HepG2 (cell line): ENCODE results near the gene VIPR1. TPM values are rescaled to one million over a fixed set of nuclear protein-coding genes. Genes with fewer than 3 reads are reported as not detected.

Experiments
- ATAC-seq: fragments of 200-7000 bp; cut with Tn5 transposase; 3 replicates; pipeline ENCODE4 v1.9.1; 2020; ENCODE audit warnings: mild to moderate bottlenecking, moderate library complexity
- BruUV-seq: library from RNA; stranded (reverse); fragments of 400-500 nt; replicated peaks from 2 replicates; lab custom pipeline; 2021; lab: Mats Ljungman, UMichigan
- CTCF ChIA-PET: fragments of 300-600 bp; formaldehyde crosslinking; extraction: SDS; loops from one replicate; lab custom pipeline; 2021; ENCODE audit warnings: low total read pairs, inconsistent platforms, low intra/inter-chr PET ratio; lab: Yijun Ruan, JAX
- POLR2A ChIA-PET: fragments of 350-600 bp; sonication (Branson Sonifier 250); formaldehyde crosslinking; loops from one replicate; lab custom pipeline; 2020; ENCODE audit warnings: antibody characterized with exemption, inconsistent platforms; lab: Yijun Ruan, JAX
- DNase-seq: peaks from one replicate; pipeline ENCODE4 v3.0.0-alpha.2; 2015; ENCODE audit warnings: low spot score
- FAIRE-seq: peaks from 3 replicates; lab custom pipeline; 2011; peaks lifted over from hg19 to GRCh38; lab: Jason Lieb, UNC
- H2AFZ ChIP-seq: one replicate; pipeline ENCODE4 v1.6.1; 2011; ENCODE audit warnings: low read length, inconsistent platforms
- H3K27ac ChIP-seq: fragments of 300-600 bp; 3 replicates; pipeline ENCODE4 v1.8.0; 2011; ENCODE audit warnings: mixed run types, mild to moderate bottlenecking, mixed read lengths, low read length, inconsistent platforms; ENCODE audit not compliant: insufficient read depth; ENCODE audit errors: extremely low read length
- H3K27me3 ChIP-seq, 2 experiments: fragments of 200-600 bp in 1 of 2; 2 replicates in 1 of 2; 3 replicates in 1 of 2; pipeline versions ENCODE4 v1.6.0 to v1.8.0; 2011; ENCODE audit warnings: low read length in 2 of 2, mild to moderate bottlenecking in 2 of 2, moderate library complexity in 2 of 2, inconsistent platforms in 1 of 2; ENCODE audit not compliant: insufficient read depth in 2 of 2, control insufficient read depth in 1 of 2
- H3K36me3 ChIP-seq, 2 experiments: fragments of 200-600 bp in 1 of 2; replicated peaks in 1 of 2; 2 replicates in 1 of 2; 3 replicates in 1 of 2; pipeline versions ENCODE4 v1.5.1 to v1.8.0; 2011; ENCODE audit warnings: low read length in 2 of 2, inconsistent platforms in 1 of 2; ENCODE audit not compliant: insufficient read depth in 2 of 2, control insufficient read depth in 1 of 2
- H3K4me1 ChIP-seq: 2 replicates; pipeline ENCODE4 v1.5.1; 2012; ENCODE audit warnings: low read length, inconsistent platforms; ENCODE audit not compliant: insufficient read depth
- H3K4me2 ChIP-seq: 2 replicates; pipeline ENCODE4 v1.6.0; 2011; ENCODE audit warnings: low read depth, low read length, inconsistent platforms
- H3K4me3 ChIP-seq, 3 experiments: fragments of 200-600 bp in 1 of 3; sonication (generic), shearing (Covaris generic) in 1 of 3; replicated peaks in 1 of 3; 2 replicates each; pipeline ENCODE4 v1.5.1; 2011 to 2016; ENCODE audit warnings: low read length in 3 of 3, inconsistent platforms in 2 of 3, low read depth in 2 of 3, mild to moderate bottlenecking in 2 of 3, control low read depth in 1 of 3, mixed read lengths in 1 of 3; ENCODE audit not compliant: insufficient read depth in 1 of 3
- H3K79me2 ChIP-seq: one replicate; pipeline ENCODE4 v1.6.1; 2011; ENCODE audit warnings: low read length, inconsistent platforms; ENCODE audit not compliant: insufficient read depth
- H3K9ac ChIP-seq: 2 replicates; pipeline ENCODE4 v1.6.0; 2011; ENCODE audit warnings: mild to moderate bottlenecking, low read depth, low read length, inconsistent platforms; ENCODE audit not compliant: insufficient read depth
- H3K9me3 ChIP-seq: 2 replicates; pipeline ENCODE4 v1.5.1; 2012; ENCODE audit warnings: mild to moderate bottlenecking, low read length
- H4K20me1 ChIP-seq: 2 replicates; pipeline ENCODE4 v1.6.0; 2011; ENCODE audit warnings: inconsistent platforms, mild to moderate bottlenecking, low read length, moderate library complexity; ENCODE audit not compliant: insufficient read depth
- DDIT3 ChIP-seq: sonication (generic); formaldehyde crosslinking; IDR thresholded peaks from 2 replicates; pipeline ENCODE4 v1.4.0; 2020; ENCODE audit warnings: mild to moderate bottlenecking, missing genetic modification reagents
- ETV5 ChIP-seq: IDR thresholded peaks from 2 replicates; pipeline ENCODE4 v1.6.1; 2018; ENCODE audit warnings: missing biosample characterization, missing genetic modification reagents, inconsistent platforms, borderline replicate concordance
- HNF1A ChIP-seq, 2 experiments: sonication (generic) in 1 of 2; formaldehyde crosslinking in 1 of 2; IDR thresholded peaks; 2 replicates each; pipeline versions ENCODE4 v1.4.0 to v1.6.1; 2016 to 2020; ENCODE audit warnings: borderline replicate concordance in 1 of 2, low read depth in 1 of 2, mild to moderate bottlenecking in 1 of 2, missing genetic modification reagents in 1 of 2
- HOXA5 ChIP-seq: sonication (generic); formaldehyde crosslinking; IDR thresholded peaks from 2 replicates; pipeline ENCODE4 v1.4.0; 2020; ENCODE audit warnings: missing genetic modification reagents
- KLF16 ChIP-seq, 2 experiments: sonication (generic) in 1 of 2; formaldehyde crosslinking in 1 of 2; IDR thresholded peaks; 2 replicates each; pipeline versions ENCODE4 v1.6.1 to v1.8.0; 2016 to 2023; ENCODE audit warnings: missing genetic modification reagents in 2 of 2, missing compliant biosample characterization in 1 of 2
- RFX3 ChIP-seq: IDR thresholded peaks from 2 replicates; pipeline ENCODE4 v1.6.1; 2016; ENCODE audit warnings: missing biosample characterization, missing genetic modification reagents
- TAF1 ChIP-seq: sonication (generic); formaldehyde crosslinking; IDR thresholded peaks from 2 replicates; pipeline ENCODE4 v1.4.0; 2020; ENCODE audit warnings: missing genetic modification reagents
- ZFP1 ChIP-seq: IDR thresholded peaks from 2 replicates; pipeline ENCODE4 v1.6.1; 2016
- ZNF235 ChIP-seq: sonication (generic); formaldehyde crosslinking; IDR thresholded peaks from 2 replicates; pipeline ENCODE4 v1.8.1; 2023; ENCODE audit warnings: mild to moderate bottlenecking, missing genetic modification reagents, borderline replicate concordance
- ZNF589 ChIP-seq: sonication (generic); formaldehyde crosslinking; conservative IDR thresholded peaks from 2 replicates; pipeline ENCODE4 v1.8.0; 2022; ENCODE audit warnings: mild to moderate bottlenecking, moderate library complexity, missing genetic modification reagents
- ZNF609 ChIP-seq: sonication (generic); formaldehyde crosslinking; IDR thresholded peaks from 2 replicates; pipeline ENCODE4 v1.4.0; 2020; ENCODE audit warnings: mild to moderate bottlenecking, missing genetic modification reagents, borderline replicate concordance
- ZNF800 ChIP-seq: sonication (generic); formaldehyde crosslinking; IDR thresholded peaks from 2 replicates; pipeline ENCODE4 v1.4.0; 2020; ENCODE audit warnings: missing genetic modification reagents
- ZSCAN20 ChIP-seq: sonication (generic); formaldehyde crosslinking; IDR thresholded peaks from 2 replicates; pipeline ENCODE4 v1.4.0; 2020; ENCODE audit warnings: missing genetic modification reagents, mild to moderate bottlenecking, borderline replicate concordance
- WGBS: methylation state at CpG from one replicate; pipeline ENCODE4 v1.1.6; 2017; ENCODE audit warnings: low lambda C conversion rate; 5-methylcytosine and 5-hydroxymethylcytosine counted together
- in situ Hi-C: cut with HindIII; loops from 2 replicates; pipeline ENCODE4 v1.10.0; 2017; ENCODE audit warnings: low pct_unique_long_range_greater_than_20kb; ENCODE audit not compliant: extremely low pct_ligation_motif_present
- intact Hi-C: fragments of 100-400 bp; cut with micrococcal nuclease; formaldehyde crosslinking; loops from one replicate; pipeline ENCODE4 v1.10.0; 2022; ENCODE audit not compliant: unreplicated experiment
- polyA plus RNA-seq, 8 experiments: library from polyadenylated mRNA; depleted of rRNA in 3 of 8; stranded (reverse) in 7 of 8; unstranded in 1 of 8; fragments of >200 nt; fragmentation: Illumina TruSeq in 4 of 8; extraction: Trizol in 4 of 8; gene quantifications; 2 replicates each; pipeline versions ENCODE4 v1.2.1 to v1.2.3, GENCODE V29; 2011 to 2016; ENCODE audit warnings: low read depth in 4 of 8, missing spikeins in 1 of 8, mixed read lengths in 1 of 8; ENCODE audit not compliant: insufficient read depth in 1 of 8
- total RNA-seq, 5 experiments: library from RNA; depleted of rRNA; stranded (reverse); fragments of >200 nt; fragmentation: Illumina TruSeq; extraction: Trizol; gene quantifications; 2 replicates each; pipeline ENCODE4 v1.2.3, GENCODE V29; 2016; ENCODE audit warnings: low read depth in 1 of 5

Gene VIPR1
- total and polyA plus RNA-seq, 2 of the 13 experiments (the other 11 are each of a cell fraction or from before 2014, with no cell fraction given): 0.04 to 0.11 TPM

- intact Hi-C loops: no loop called here
- no peaks in the 10 kb centered on the region for H3K36me3 ChIP-seq
- ChIA-PET CTCF (no interaction called here), POLR2A (no interaction called here)
- H3K9me3 ChIP-seq: no peaks in the 10 kb centered on the region
- DNase-seq (no peak), ATAC-seq (no peak), FAIRE-seq (no peak)
- H3K9ac ChIP-seq: no peak overlapping the region
- in situ Hi-C loops: no loop called here
- no peak overlapping the region for H3K27ac ChIP-seq
- peaks cover 26% of the 10 kb centered on the region for H3K4me1 ChIP-seq
- no peaks in the 10 kb centered on the region for H3K27me3 ChIP-seq
- BruUV-seq: no TSS peak
- peaks cover 46% of the 10 kb centered on the region for H3K79me2 ChIP-seq
- WGBS: 95% methylated on average over 4 of the region's 4 CpGs
- H2AFZ ChIP-seq: no peak overlapping the region
- no peak overlapping the region for H3K4me3 ChIP-seq
- H3K4me2 ChIP-seq: no peak overlapping the region
- H4K20me1 ChIP-seq: no peaks in the 10 kb centered on the region
- TF ChIP-seq RFX3 (CRISPR knock-in tag): no peak
- no peak for TF ChIP-seq ETV5
- TF ChIP-seq ZNF609 (CRISPR knock-in tag): no peak
- TF ChIP-seq ZNF800 (CRISPR knock-in tag): no peak
- TF ChIP-seq ZSCAN20 (CRISPR knock-in tag): no peak
- no peak for TF ChIP-seq HOXA5 (CRISPR knock-in tag)
- TF ChIP-seq TAF1 (CRISPR knock-in tag): no peak
- TF ChIP-seq KLF16 (CRISPR knock-in tag; IDR thresholded peaks at IDR 0.05): no peak
- TF ChIP-seq ZNF235 (CRISPR knock-in tag): no peak
- TF ChIP-seq ZFP1 (CRISPR knock-in tag): no peak
- TF ChIP-seq ZNF589 (CRISPR knock-in tag): no peak
- TF ChIP-seq DDIT3 (CRISPR knock-in tag): no peak
- no peak for TF ChIP-seq HNF1A (IDR thresholded peaks at IDR 0.05; ENCODE audit: low read depth)
- no peak for TF ChIP-seq HNF1A (CRISPR knock-in tag; IDR thresholded peaks at IDR 0.05; ENCODE audit: borderline replicate concordance)
Measured at GRCh38 chr3:42578054-42578453, 75.6 kb downstream of the VIPR1 start.
